ENCODE data around the gene SHC1. TPM values are rescaled to one million over a fixed set of nuclear protein-coding genes. Genes with fewer than 3 reads are reported as not detected.

SHC1 gene
- total RNA-seq, 1 experiment from 2014 or later: 265 TPM

DNA sequence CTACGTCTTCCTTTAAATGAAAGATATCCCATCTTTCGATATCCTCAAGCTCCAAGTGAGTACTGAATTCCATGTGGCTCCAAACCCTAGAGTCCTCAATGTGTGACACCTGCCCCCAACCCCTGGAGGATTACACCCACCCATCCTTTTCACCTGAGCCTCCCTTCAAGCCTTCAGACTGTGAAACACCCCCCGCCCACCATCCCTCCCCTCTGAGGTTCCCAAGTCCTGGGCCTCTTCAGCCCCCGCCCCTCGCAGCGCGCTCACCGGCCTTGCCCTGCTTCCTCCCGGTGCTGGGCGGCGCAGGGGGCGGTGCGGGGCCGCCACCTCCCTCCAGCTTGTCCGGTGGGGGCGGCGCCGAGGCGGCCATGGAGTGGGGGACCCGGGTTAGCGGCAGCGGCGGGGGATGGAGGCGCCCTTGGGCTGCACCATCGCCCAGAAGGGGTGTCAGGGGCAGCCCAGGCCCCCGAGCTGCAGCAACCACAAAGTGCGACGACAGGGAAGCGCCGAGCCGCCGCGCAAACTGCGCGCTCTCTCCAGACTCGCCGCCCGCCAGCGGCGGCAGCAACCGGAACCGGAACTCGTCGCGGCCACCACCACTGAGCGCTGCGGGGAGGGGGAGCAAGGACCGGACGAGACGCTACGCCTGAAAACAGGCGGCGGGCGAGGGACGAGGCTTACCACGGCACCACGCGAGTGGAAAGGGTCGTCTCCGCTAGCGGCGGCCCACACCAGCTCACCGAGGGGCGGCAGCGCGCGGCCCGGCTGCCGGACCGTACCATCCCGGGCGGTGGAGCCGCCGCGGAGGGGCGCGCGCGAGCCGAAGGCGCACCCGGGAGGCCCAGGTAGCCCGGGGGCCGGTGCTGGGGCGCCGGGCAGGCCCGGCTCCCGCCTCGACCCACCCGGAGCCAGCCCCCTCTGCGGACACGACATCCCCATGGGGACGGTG is 9.1 kb downstream of the SHC1 start, which contains the start of gene PYGO2:
TSS of gene PYGO2 (minus strand) at position 576 of the 949 bp plus-strand sequence. CDS start at position 370, 206 bp downstream.
- in situ Hi-C loops (cut with HindIII; ENCODE audit: low sequenced_read_pairs): no loop called here
- peak; percentile 73 for DNase-seq (ENCODE audit: low spot score)

DNA sequence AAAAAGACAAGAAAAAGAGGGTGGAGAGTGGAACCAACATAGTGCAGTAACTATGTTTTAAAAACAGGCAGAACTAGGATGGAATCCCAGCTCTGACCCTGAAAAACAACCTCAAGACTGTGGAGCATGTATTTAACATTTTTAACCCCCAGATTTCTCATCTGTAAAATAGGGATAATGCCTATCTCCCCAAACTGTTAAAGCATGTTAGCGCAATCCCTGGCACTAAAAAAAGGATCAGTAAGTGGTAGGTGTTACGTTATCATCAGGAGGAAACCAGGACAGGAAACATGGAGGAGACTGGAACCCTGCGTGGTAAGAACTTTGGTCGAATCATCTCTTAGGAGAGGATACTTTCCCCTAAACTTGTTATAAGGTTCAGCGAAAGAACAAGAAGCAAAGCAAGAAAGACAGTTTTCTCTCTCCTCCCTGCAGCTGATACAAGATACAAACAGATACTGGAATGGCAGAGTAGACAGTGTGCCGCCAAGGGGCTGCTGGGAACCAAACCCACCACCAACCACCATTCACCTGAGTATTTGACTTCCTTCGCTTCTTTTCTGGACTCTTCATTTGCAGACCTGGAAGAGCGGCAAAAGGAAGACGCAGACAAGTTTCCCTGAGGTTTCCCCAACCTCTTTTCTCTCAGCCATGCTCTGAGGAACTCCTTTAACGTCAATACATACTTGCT is 10.0 kb downstream of the SHC1 start:
- in situ Hi-C loops (cut with HindIII; ENCODE audit: low sequenced_read_pairs): no loop called here
- DNase-seq (ENCODE audit: low spot score): no peak

DNA sequence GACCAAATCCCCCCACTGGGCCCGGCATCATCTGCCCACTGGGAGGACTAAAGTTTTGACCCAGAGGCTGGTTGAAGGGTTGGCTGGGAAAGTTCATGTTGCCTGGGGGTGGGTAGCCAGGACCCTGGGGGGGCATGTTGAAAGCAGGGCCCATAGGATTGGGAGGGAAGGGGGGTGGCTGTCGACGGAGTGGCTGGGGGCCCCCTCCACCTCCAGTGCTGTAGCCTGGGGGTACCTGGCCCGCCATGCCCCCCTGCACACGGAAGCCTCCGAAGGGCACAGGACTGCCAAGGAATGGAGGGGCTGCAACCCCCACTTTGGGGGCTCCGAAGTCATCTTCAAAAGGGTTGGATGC is 11.1 kb downstream of the SHC1 start:
- no peak for DNase-seq (ENCODE audit: low spot score)
- in situ Hi-C loops (cut with HindIII; ENCODE audit: low sequenced_read_pairs): no loop called here

DNA sequence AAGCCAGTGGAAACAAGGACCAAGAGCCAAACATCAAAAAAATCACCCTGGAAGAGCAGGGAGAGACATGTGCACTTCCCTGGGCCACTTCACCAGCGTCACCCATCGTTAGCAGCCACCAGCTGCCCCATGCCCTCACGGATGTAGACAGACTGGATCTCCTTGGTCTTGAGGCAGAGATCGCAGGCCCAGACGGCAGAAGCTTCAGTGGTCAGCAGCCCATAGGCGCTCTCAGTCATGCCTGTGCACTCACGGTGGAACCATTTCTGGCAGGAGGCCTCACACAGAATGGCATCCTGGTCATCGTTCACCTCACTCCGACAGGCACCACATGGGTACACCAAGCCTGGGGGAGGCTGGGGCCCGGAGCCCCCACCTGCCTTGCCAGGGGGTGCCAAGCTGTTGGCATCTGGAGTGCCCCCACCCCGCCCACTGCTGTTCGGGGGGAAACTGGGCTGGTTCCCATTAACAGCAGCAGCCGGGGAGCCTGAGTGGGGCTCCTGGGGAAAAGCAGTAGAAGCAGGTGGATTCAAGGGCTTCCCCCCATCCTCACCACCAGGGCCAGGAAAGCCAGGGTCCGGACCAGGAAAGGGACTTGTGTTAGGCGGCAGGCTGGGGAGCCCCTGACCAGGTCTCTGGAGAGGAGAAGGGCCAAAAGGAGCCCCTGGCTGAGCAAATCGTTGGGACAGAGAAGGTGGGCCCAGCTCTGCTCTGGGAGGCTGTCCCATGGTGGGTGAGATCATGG is 11.7 kb downstream of the SHC1 start:
- in situ Hi-C loops (cut with HindIII; ENCODE audit: low sequenced_read_pairs): no loop called here
- DNase-seq (ENCODE audit: low spot score): no peak

DNA sequence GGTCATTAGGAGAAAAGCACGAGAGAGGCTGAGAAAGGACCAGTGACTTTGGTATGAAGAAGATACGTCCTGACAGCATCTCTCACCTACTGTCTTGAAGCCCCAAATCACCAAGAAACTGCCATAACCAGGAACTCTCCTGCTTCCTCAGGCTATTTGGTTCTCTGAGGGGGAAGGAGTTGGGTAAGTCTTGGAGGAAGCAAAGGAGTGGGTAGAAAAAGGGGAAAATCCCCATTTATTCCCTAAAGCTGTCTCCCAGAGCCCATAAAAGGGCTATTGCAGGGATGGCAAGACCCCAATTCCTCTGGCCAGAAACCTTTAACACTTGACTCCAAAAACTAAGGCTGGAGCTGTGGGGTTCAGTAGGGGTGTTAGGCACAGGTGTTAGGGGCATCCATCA is 12.5 kb downstream of the SHC1 start:
- in situ Hi-C loops (cut with HindIII; ENCODE audit: low sequenced_read_pairs): no loop called here

DNA sequence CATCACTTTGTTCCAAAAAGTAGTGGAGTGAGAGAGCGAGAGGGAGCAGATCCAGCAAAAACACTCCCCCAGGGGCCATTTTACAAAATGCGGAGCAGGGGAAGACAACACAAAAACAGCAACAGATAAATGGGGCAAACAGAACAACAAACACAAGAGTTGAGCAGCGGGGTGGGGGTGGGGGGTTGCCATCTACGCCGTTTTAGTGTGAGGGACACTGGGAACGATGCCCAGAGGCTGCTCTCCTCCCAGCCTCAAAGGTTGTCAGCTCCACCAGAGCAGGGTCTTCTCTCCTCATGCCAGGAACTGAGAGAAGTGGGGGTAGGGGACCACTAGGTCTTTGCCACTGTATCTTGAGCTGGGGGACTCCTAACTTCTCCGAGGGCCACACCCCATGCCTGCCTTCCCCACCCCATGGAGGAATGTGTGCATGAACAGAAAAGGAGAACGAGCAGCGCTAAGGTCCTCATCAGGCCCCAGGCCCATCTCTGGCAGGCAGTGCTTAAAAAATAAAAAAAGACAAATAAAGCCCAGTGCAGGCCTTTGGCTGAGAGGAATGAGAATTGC is 13.4 kb downstream of the SHC1 start:
- no peak for DNase-seq (ENCODE audit: low spot score)
- in situ Hi-C loops (cut with HindIII; ENCODE audit: low sequenced_read_pairs): no loop called here

More for the DNA sequence above, 12.5 kb downstream of the SHC1 start:
- no peak for DNase-seq (ENCODE audit: low spot score)

DNA sequence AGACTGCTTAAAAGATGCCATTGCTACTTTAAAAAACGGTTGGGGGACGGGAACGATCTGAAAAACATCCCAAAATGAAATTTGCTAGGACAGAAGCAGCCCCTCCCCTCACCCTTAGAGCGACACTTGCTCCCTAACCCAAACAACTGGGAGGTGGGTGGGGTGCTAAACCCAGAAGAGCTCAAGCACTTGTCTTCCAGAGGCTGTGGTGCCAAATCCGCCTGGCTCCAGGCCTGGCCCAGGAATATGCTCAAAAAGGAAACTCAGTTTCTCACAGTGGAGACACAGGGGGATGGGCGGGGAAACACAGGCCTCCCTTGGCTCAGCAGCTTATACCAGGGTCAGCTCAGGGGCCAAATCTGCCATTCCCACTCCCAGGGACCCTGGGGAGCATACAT is 14.0 kb downstream of the SHC1 start:
- in situ Hi-C loops (cut with HindIII; ENCODE audit: low sequenced_read_pairs): no loop called here
- DNase-seq (ENCODE audit: low spot score): peak; percentile 46

DNA sequence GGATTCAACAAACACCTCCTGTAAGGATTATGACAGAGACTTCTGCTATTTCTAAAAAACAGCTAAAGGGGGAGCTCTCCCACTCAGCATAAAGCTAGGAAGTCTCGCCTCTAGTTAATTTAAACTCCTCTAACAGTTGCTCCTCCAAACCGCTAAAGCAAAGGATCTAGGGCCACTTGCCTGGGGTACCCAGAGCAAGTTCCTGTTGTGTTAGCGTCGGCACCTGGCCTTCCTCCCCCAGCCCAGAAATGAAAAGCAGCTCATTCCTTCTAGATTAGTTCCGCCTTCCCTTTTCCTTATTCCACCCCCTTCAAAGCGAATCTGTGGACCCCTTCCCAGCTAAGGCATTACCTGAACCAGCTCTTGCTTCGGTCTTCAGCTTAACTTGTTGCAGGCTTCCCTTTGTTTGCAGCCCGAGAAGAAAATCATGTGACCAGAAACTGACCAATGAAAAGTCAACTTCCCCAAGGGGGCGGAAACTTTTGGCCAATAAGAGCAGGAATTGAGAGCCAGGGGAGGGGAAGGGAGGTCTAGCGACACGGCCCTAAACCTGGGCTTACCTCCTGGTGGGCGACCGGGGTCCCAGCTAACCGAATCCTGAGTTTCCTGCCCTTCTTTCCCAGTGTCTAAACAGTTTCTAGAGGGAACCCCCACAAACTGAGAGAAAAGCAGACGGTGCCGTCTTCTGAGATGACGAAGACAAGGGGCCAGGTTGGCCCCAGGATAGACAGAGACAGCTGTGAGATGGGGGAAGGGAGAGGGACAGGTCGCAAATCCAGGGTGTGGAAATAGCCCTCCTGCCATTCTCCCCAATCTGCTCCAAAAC is 14.6 kb downstream of the SHC1 start, which contains the start of gene PBXIP1:
TSS of gene PBXIP1 (minus strand) at position 382 of the 826 bp plus-strand sequence. CDS start 2,378 bp downstream, outside the sequence.
- in situ Hi-C loops (cut with HindIII; ENCODE audit: low sequenced_read_pairs): no loop called here
- peak; percentile 93 for DNase-seq (ENCODE audit: low spot score)

DNA sequence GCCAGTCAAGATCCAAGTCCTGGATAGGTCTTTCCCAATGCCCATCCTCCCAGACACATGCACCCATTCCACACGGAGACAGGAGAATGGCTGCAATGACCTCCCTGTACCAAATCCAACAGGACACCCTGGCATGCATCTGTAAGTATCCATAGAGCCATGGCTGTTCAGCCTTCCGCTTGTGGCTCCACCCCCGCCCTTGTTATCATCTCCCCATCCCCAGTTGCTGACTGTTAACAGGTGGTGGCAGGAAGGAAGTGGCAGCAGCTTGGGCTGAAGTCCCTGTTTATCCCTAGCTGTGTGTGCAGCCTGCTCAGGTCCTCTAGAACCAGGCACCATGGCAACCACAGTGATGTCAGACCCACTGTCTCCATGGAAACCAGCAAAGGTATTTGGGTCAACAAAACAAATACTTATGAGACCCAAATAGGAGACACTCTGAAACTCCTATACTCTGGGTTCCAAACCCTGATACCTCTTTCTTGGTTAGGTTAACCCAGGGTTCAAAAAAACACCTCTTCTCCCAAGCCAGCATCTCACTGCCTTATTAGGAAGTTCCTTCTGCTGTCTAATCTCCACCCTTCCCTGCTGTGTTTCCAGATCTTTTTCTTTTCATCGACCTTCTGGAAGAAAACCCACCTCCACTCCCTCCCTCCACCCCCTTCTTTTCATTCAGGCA is 15.4 kb downstream of the SHC1 start:
- in situ Hi-C loops (cut with HindIII; ENCODE audit: low sequenced_read_pairs): no loop called here
- DNase-seq (ENCODE audit: low spot score): peak; percentile 98

DNA sequence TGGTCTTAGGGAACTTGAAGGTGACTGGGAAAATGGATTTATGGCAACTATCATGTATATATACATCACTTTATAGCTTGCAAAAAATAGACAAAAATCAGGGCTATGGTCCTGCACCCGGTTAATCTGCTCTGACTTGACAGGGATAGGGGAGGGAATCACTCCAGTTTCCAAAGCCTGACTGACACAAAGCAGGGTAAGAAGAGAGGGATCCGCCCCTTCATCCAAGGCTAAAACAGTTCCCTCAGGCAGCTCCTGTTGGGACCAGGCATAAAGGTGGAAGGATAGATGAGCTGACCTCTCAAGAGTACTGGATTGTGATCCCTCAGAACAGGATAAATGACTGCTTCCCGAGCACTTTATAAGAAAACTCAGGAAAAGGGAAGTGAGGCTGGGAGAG is 16.0 kb downstream of the SHC1 start:
- peak; percentile 19 for DNase-seq (ENCODE audit: low spot score)
- in situ Hi-C loops (cut with HindIII; ENCODE audit: low sequenced_read_pairs): no loop called here

DNA sequence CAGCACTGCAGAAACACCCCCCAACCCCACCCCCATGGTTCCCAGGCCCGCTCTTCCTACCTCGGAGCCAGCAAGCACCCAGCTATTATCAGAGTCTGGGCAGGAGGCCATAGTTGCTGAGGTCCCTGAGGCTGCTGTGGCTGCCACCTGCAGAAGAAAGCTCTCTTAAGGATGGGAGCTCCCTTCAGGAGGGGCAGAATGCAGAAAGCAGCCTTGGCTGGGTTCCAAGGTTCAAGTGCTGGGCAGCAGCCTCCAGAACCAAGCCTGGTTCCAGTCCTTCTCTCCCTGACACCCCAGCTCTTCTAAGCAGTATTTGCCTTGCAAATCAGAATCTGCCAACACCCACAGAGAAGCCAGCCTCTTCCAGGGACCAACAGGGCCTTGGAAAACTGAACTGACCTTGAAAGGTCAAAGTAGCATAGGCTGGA is 16.9 kb downstream of the SHC1 start:
- in situ Hi-C loops (cut with HindIII; ENCODE audit: low sequenced_read_pairs): no loop called here
- no peak for DNase-seq (ENCODE audit: low spot score)

DNA sequence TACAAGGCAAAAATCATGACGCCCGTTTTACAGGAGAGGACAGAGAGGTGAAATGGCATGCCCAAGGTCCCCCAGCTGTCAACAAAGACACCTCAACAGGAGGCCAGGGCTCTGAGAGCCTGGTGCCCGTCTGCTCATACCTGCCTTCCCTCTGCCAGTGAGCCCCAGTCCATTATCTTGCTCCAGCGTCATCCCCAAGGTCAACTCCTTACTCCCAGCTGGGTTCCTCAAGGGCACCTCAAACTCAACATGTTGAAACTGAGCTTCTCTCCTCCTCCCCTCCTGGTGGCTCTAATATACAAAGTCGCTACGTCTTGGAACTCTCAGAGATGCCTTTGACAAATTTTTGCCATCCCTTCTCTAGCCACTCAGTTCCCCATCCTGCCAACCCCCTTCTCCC is 17.9 kb downstream of the SHC1 start:
- no peak for DNase-seq (ENCODE audit: low spot score)
- in situ Hi-C loops (cut with HindIII; ENCODE audit: low sequenced_read_pairs): no loop called here

DNA sequence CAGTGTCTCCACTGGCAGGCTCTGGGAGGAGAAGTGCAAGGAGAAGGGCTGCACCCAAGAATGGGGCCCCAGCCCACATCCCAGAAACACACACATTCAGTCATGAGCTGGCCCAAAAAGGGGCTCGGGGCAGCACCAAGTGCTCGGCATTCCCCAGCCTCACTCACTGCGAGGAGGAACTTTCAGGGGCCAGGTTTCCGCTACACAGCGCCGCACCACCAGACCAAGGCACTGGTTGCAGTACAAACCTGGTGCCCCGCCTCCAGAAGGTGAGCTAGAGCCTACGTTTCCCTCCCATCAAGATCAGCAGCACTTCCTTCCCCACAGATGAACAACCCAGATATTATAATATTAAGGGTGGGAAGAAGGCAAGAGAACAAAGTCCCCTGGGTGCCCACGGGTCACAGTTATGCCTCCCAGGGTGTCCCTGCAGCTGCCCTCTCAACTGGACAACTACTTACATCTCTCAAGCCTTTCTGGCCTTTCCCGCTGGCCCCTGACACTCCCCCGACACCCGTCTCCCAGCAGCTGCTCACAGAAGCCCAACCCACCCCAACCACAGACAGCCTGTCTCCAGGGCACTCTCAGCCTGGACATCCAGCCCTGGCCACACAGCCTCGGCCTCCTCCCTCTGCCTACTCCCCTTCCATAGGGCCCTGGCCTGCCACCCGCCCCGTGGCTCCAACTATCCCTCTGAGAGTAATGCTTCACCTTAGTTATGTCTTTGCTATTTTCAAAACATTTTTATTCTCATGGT is 18.5 kb downstream of the SHC1 start:
- no peak for DNase-seq (ENCODE audit: low spot score)
- in situ Hi-C loops (cut with HindIII; ENCODE audit: low sequenced_read_pairs): no loop called here

DNA sequence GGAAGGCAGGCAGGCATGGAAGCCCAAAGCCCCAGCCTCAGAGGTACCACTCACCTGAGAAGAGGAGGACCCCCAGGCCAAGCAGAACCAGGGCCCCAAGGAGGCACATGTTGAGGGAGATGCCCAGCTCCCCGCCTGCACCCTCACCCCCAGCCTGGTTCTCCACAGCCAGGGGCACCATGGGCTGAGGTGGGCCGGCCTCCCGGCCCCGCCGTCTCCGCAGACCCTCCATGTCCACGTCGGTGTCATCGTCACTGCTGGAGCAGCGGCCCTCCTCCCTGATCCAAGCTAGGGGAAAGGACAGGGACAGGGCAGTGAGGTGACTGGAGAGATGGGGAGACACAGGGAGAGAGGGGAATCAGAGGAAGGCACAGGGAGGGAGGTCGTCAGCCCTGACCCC is 22.5 kb downstream of the SHC1 start:
- in situ Hi-C loops (cut with HindIII; ENCODE audit: low sequenced_read_pairs): no loop called here
- no peak for DNase-seq (ENCODE audit: low spot score)

DNA sequence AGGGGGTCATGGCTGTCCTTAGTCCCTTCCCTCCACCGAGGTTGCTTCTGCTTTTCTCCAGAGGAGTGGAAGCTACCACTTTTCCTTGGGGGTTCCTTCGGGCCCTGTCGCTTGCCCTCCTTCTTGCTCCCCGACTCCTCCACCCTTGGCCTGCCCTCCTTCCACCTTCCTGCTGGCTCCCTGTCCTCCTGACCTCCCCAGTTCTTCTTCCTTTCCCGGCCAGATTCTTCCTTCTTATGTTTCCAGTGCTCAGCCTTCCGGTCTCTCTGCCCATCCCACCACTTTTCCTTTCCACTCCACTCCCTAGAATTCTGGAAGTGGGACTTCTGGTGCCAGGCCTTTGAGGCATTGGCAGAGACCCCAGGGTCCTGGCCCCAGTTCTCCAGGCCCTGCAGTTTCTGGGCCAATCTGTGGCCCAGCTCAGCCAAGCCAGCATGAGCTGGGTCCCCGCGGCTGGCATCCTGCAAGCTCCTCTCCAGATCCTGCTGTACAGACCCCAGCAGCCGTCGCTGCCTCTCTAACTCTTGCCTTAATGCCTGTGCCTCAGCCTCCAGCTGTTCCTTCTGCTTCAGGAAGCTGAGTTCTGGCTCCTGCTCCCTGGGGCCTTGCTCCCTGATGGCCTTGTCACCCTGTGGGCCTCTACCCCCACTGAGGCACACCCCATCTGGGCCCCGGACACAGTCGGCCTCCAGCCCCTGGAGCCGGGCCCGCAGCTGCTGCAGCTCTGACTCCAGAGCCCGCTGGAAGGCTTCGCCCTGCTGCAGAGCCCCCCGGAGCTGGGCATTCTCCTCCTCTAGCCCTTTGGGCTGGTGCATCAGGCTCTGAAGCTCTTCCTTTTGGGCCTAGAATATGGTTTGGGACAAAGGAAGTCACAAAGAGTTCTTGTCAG is 24.3 kb downstream of the SHC1 start:
- DNase-seq (ENCODE audit: low spot score): no peak
- in situ Hi-C loops (cut with HindIII; ENCODE audit: low sequenced_read_pairs): no loop called here

DNA sequence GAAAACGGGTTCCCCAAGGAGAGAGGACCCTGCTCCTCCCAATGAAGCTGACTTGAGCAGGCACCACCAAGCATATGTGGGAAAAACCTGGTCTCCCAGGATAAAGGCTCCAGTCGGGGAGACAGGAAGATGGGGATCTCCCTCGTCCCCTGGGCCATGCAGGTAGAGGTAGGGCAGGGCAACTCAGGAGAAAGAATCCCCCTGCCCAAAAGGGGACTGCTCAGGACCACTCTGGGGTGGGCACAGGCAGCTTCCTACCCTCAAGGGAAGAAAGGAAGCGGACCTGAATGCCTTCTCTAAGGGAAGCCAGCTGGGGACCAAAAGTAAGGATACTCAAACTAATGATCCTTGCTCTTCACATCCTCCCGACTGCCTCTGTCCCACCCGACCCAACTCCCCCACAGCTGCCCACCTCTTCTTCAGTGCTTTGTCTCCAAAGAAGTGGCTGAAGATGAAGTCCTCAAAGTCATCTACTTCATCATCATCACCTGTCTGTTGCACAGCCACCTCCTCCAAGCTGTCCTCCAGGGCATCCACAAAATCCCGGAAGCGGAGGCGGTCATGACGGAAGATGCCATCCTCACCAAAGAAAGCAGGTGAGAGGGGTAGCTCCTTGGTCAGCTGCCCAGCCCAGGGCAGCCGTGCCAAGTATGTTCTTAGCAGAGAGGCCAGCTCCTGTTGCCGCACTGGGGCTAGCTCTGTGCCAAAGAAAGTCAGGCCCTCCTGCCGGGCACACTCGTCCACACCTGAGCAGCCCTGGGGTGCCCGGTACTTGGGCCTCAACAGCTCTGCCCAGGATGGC is 25.2 kb downstream of the SHC1 start:
- in situ Hi-C loops (cut with HindIII; ENCODE audit: low sequenced_read_pairs): no loop called here
- DNase-seq (ENCODE audit: low spot score): no peak
